ENCODE data around the gene ARID1A.
A peak's percentile ranks its signal among the peaks of the same experiment; 100 is the strongest.
"Not testable (repeated sequence)": the region's sequence is repeated elsewhere in the genome, so short reads cannot be mapped to it uniquely, and the experiment has no call there.

The ARID1A gene

GRCh38 chr1:26695356-26696118, at the start of gene ARID1A:
Gene ARID1A, plus strand, starts transcription at chr1:26696015. Its CDS starts 389 bp downstream, at chr1:26696404.
- DNase-seq: peak; percentile 96

- DNase-seq: no peak
Measured at GRCh38 chr1:26664802-26665201, 31.0 kb upstream of the ARID1A start.

GRCh38 chr1:26666855-26667254, 29.0 kb upstream of the ARID1A start:
- no peak for DNase-seq

- DNase-seq: not testable (repeated sequence)
Measured at GRCh38 chr1:26668106-26668786, 27.6 kb upstream of the ARID1A start.

GRCh38 chr1:26677306-26678115, 18.3 kb upstream of the ARID1A start:
- peak; percentile 35 for DNase-seq

GRCh38 chr1:26684763-26685508, 10.9 kb upstream of the ARID1A start:
- DNase-seq: no peak

GRCh38 chr1:26686795-26687194, 9.0 kb upstream of the ARID1A start:
- DNase-seq: no peak

- no peak for DNase-seq
Measured at GRCh38 chr1:26689504-26689903, 6.3 kb upstream of the ARID1A start.

- no peak for DNase-seq
Measured at GRCh38 chr1:26690157-26690556, 5.7 kb upstream of the ARID1A start.

GRCh38 chr1:26690576-26691031, 5.2 kb upstream of the ARID1A start:
- no peak for DNase-seq

GRCh38 chr1:26692211-26692792, 3.5 kb upstream of the ARID1A start:
- DNase-seq: peak; percentile 74

GRCh38 chr1:26692793-26693490, 2.9 kb upstream of the ARID1A start:
- peak; percentile 82 for DNase-seq

GRCh38 chr1:26693599-26694572, 1.9 kb upstream of the ARID1A start:
- DNase-seq: no peak

- DNase-seq: no peak
Measured at GRCh38 chr1:26694638-26695355, 1.0 kb upstream of the ARID1A start.

- DNase-seq: no peak
Measured at GRCh38 chr1:26696119-26696653, 371 bp downstream of the ARID1A start.

GRCh38 chr1:26696654-26697430, 1.0 kb downstream of the ARID1A start:
- DNase-seq: peak; percentile 56

- no peak for DNase-seq
Measured at GRCh38 chr1:26697431-26697977, 1.7 kb downstream of the ARID1A start.

Data from activated effector memory CD4-positive, alpha-beta T cell treated with Interleukin-2 at 50 U/mL for 16 hours (primary cell).